ENCODE results near the gene ALG2. TPM values are rescaled to one million over a fixed set of nuclear protein-coding genes. Genes with fewer than 3 reads are reported as not detected.

Gene ALG2
- total RNA-seq, 1 experiment from 2014 or later: 68.5 TPM

DNA sequence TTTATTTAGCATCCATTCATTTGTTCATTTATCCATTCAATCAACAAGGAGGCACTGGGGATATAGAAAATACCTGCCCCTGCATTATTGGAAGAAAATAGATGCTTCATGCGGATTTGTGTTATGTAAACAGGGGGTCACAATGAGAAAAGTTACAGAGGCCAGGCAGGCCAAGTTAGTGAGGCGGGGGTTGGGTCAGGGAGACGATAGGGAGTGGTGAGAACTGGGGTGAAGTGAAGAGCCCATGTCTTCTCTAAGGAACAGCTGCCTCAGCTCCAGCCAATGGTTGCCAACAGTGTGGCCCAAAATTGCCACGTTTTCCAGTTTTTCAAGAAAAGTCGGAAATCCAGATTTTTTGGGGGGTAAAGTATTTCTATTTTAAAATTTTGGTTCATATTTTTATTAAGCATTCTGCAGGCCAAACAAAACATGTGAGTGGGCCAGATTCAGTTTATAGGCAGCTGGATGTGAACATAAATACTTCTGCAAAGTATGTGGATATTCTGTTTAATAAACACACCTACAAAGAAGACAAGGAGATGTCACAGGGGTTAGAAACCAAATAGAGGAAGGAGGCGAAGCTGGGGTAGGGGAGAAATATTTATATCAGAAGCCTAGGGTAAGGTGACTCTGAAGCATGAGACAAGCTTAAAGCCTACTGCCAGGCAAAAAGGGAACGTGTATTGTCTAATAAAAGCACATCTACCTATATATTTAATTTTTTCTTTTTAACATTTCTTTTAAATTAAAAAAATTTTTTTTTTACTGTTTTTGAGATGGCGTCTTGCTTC lies 44.0 kb downstream of the ALG2 start:
- no peak for DNase-seq (ENCODE audit: extremely low read depth, low read depth)

DNA sequence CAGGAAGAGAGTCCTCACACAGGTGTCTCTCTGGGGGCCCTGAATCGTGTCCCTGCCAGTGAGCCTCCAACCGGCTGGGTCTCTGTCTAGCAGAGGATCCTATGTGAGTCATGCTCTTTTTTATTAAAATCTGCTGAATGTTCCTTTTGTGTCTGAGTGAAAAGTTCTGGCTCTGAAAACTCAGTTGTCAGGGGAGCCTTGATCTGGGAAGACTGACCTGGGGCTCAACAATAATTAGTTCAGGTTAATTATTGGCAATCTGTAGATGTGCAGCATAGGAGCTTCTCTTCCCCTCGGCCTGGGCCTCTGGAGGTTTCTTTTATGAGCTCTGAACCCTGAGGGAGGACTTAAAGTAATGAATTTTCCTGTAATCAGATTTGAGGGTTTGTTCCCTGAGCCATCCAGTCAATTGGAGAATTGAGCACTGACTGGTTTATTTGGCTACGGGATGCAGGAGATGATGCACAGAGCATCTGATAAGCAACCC lies 45.2 kb downstream of the ALG2 start:
- DNase-seq (ENCODE audit: extremely low read depth, low read depth): no peak

DNA sequence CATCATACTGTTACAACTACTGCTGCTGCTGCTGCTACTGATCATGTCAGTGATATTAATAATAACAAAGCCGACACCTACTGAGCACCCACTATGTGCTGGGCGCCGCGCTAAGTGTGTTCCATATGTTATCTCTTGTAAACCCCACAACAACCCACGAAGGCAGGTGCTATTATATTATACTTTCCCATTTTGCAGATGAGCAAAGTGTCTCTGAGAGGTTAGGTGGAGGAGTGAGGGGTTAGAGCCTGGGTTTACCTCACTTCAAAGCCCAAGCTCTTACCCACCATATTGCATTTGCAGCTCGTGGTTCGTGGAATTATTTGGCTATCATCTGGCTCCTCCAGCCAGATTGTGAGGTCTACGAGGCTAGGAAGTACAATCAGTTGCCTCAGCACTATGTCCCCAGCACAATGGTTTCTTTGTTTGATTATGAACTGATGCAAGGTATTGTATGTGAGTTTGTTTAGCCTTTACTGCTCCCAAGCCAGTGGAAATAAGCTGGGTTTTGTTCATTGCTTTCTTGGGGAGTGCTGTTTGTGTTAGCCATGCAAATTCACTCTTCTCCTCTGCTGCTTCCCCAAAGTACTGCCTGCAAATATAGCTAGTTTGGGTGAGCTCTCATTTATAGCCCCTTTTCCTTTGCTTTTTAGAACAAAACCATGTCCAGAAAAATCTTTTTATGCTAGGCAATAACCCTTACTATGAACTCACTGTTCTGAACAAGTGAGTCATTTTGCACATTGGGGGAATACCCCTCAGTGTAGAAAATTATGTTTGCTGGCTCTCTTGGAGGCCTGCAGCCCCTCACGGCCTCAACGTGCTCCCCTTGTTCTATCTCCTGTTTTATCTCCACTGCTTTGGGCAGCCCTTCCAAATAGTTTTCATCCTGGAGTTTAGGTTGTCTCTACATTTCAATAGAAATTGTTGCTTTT lies 47.9 kb downstream of the ALG2 start:
- peak; percentile 21 for DNase-seq (ENCODE audit: extremely low read depth, low read depth)

DNA sequence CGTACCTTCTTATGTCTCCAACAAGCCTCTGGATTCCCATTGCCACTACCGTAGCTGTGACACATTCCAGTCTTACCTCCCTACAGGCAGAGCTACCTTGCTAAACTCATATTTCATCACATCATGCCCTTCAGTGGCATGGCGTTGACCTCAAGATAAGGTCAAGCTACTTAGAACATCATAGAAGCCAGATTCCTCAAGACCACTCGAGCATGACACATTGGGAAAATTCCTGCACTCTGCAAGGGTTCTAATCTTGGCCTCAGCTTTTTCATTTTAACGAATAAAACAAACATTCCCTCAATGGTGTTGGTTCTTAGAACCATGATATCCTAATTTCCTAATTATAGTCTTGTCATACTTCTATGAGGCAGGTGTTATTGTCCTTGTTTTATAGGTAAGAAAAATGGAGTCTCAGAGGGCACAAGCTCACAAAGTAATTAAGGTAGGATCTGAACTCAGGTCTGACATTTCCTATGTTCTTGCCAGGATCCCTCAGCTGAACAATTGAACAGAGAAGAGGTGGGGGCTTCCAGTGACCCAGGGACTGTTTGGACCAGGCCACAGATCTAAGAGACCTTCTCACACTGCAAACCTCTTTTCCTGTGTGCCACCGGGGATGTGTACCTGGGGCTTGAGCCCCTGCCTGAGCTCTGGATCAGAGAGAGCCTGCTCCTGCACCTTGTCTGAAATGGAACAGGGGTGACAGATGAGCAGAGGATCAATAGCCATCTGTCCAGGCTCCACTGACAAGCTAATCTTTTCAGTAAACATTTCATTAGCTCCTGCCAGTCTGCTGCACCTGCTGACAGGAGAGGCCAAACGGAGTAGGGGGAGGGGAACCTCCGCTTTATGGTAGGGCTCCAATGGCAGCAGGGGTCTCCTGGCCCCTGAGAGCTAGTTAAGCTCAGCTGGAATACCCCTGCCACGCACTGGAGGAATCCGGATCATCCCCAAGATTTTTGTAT lies 49.3 kb downstream of the ALG2 start:
- DNase-seq (ENCODE audit: extremely low read depth, low read depth): no peak

DNA sequence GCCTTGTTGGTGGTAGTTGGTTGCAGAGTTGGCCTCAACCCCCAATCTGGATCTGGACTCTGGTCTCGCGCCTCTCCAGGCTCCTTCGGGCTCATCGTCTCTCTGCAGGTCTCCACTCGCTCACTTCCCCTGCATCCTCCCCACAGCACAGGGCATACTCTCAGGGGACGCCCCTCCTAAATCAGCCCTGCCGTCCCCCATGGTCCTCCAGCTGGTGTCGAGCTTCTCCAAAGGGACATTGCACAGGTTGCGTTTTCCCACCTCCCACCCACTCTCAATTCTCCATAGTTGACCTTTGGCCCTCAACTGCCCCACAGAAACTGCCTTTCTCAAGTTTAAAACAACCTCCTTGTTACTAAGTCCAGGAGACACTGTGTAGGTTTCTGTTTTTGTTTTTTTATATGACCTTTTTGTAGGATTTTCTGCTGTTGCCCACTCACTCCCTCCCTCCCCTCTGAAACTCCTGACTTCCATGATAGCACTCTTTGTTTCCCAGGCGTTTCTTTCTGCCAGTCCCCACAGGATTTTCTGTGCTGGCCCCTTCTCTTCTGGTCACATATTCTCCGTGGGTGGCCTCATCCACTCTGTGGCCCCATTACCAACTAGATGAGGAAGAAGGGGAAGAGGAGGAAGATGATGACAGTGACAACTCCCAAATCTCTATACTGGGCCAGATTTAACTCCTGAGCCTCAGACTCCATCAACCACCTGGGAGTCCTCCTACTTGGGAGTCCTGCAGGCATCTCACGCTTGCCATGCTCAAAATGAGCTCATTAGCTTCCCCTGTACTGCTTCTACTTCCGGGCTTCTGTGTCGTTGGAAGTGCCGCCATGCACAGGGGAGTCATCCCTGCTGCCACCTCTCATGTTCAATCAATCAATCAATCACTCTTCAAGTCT lies 50.3 kb downstream of the ALG2 start:
- no peak for DNase-seq (ENCODE audit: extremely low read depth, low read depth)

DNA sequence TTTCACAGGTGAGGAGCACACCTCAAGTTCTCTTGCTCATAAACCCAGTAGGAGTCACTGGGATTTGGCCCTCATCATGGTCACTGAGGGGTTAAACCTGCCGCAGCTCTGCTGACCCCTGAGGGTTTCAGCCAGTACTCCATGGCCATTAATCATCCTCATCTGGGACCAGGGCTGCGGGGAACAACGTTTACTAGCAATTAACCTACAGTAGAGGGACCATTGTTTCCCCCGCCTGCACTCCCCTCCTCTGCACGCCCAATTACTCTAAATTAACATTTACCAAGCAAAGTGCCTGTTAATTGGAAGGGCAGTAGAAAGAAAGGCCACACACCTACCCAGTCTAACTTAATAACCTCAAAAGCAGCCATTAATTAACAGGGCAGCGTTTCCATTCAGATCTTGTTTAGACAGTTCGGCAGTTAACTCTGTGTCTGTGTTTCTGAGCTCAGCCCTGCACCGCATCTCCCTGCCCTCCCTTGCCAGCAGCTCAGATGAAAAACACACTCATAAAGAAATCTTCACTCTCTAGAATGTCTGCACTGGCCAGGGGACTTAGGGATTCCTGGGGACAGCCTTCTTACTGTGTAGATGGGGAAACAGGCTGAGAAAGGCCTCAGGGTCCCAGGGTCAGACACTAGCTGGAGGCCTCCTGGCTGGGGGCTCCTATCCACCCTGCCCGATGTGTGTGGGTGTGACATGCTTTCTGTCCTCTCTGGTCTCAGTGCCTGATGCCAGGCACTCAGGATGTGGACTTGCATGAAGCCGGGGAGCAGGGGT lies 51.6 kb downstream of the ALG2 start:
- DNase-seq (ENCODE audit: extremely low read depth, low read depth): no peak

DNA sequence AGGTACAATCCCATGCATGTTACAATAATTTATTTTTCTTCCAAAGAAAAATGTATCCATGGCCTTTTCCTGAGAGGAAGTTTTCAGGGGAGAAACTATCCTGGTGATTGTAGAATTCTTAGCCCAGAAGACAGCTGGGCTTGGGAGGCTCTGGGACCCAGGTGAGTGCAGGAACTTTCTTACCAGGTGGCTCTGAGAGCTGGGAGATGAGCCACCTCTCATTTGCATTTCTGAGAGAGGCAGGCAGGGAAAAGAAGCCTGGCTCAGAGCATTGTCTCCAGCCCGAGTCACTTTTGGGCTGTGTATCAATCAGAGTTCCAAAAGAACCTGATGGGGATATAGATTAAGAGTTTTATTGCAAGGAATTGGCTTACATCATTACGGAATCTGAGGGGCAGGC lies 52.7 kb downstream of the ALG2 start:
- DNase-seq (ENCODE audit: extremely low read depth, low read depth): no peak

DNA sequence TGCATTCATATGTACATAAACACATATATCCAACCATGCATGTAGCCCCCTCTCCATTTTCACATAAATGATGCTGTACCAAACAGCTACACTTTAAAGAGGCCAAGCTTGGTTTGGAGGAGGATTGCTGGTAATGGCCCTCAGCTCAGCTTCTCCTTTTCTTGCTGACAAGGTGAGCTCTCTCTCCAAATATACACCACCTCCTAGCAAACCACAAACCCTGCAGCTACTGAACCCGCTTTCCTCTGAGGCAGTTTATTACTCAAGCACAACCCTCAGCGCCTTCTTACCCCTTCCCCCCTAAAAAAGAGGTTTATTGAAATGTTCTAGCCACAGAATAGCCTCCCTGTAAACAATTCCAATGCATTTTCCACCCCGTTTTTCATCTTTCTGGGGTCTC lies 54.0 kb downstream of the ALG2 start:
- no peak for DNase-seq (ENCODE audit: extremely low read depth, low read depth)

DNA sequence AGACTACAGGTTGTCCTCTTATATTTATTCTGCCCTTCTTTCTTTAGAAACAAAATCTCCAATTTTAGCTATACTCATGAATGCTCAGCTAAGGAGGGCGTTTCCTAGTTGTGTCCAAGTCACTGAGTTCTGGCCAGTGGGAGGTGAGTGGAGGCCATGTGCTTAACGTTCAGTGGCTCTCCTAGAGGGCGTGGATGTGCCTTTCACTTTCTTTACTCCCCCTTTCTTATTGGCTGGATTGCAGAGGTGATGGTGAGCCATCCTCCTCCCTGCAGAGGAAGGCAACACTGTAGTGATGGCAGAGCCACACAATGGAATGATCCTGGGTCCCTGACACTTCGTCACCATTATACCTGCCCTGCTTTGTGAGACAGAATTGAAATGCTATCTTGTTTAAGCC lies 54.6 kb downstream of the ALG2 start:
- DNase-seq (ENCODE audit: extremely low read depth, low read depth): no peak

Small RNA genes within 50 kb of the gene (small RNA-seq; reads per million reads assigned to genes)
- 0 reads per million in 2 experiments for gene RN7SL794P

Other genes with a start within 250 kb of the ALG2 start
- 78.3 and 85.6 TPM in 2 replicates for gene TGFBR1, start 116.8 kb downstream of the ALG2 start, total RNA-seq (2014; rRNA removed; shearing (Covaris generic))
- 120 and 144 TPM in 2 replicates for gene SEC61B, start 340 bp upstream of the ALG2 start, total RNA-seq (2014; rRNA removed; shearing (Covaris generic))

Measured in NCI-H460 (cell line).